Mesenteric fat pad (tissue), 1 donor: ENCODE measurements around the gene CACNA1D. TPM values are rescaled to one million over a fixed set of nuclear protein-coding genes. Genes with fewer than 3 reads are reported as not detected.

Experiments
- DNase-seq: peaks from one replicate; pipeline ENCODE4 v3.0.0-alpha.2; 2020; ENCODE audit warnings: low spot score
- total RNA-seq: library from RNA; stranded (reverse); fragmentation: NEBNext Ultra II Directional; extraction: Animal tissue kit (Norgen Biotek cat#: 25700); gene quantifications from one replicate; pipeline ENCODE4 v1.2.1, GENCODE V29; 2021
- donor health status: DM: yes; HTN: yes; CAD: no.

Gene CACNA1D
- total RNA-seq, 1 donor from 2014 or later = 0.45 TPM

DNA sequence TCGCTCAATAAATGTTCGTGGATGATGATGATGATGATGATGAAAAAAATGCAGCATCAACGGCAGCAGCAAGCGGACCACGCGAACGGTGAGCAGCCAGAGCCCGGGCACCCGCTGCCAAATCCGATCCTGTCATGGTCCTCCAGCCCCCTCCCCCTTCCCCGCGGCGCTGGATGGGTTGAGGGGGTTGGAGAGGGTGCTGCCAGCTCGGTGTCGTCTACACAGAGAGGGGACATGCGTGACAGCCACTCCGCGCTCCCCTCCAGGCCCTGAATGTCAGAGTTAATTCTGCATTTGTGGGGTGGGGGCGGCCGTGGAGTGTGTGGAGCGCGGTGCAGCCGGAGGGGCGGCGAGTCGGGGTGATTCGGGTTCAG lies 722 bp downstream of the CACNA1D start:
- no peak for DNase-seq

DNA sequence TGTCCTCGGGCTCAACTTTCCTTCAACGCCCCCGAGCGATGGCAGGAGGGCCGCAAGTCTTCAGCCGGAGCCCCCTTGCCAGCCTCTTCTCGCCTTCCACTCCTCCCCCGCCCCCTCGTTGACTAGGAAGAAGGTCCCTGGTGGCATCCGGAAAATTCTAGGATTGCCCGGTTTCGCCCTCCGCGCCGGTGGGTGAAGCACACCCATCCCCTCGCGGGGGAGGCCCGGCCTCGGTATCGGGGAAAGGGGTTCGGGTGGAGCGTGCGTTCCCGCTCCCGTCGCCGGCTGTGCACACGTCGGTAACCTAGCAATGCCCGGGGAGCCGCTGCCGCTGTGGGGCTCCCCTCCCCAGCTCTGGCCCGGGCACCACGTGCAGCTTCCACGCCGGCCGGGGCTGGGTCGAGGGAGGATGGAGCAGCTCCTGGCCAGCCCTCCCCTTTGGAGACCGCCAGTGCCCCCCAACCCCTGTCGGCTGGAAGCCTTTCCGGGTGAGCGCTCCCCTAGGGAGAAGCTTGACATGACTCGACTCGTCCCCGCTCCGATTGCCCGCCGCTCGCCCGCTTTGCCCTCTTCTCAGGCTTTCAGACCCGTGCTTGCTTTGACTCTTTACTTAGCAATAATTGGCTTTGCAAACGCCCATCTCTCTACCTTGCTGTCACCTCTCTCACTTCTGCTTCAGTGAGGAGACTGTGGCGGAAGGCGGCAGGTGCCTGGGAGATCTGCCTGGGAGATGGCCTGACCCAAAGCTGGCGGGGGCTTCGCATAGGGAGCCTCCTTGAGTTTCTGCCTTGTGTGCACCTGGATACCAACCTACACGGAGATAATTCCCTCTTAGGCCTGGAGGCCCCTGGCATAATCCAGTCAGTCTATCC lies 1.3 kb downstream of the CACNA1D start:
- no peak for DNase-seq

DNA sequence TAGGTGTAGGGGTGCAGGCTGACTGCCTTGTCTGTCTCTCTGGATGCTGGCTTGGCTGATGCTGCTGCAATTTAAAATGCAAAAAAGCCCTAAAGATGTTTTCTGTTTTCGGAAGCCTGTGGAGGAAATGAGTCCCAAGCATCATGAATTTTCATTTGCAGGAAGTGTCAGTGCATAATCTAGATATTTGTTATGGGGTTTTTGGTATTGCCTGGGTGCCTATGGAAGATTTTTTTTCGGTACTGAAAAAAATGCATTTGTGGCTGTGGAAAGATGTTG lies 1.9 kb downstream of the CACNA1D start:
- no peak for DNase-seq

DNA sequence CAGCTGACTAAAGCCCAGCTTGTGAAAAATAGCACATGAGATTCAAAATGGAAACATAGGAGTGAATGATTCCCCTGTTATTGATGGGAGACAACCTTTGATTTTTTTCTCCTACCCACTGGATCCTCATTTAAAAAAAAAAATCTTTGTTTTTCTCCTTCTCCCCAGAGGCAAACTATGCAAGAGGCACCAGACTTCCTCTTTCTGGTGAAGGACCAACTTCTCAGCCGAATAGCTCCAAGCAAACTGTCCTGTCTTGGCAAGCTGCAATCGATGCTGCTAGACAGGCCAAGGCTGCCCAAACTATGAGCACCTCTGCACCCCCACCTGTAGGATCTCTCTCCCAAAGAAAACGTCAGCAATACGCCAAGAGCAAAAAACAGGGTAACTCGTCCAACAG lies 2.6 kb downstream of the CACNA1D start:
- DNase-seq = no peak

DNA sequence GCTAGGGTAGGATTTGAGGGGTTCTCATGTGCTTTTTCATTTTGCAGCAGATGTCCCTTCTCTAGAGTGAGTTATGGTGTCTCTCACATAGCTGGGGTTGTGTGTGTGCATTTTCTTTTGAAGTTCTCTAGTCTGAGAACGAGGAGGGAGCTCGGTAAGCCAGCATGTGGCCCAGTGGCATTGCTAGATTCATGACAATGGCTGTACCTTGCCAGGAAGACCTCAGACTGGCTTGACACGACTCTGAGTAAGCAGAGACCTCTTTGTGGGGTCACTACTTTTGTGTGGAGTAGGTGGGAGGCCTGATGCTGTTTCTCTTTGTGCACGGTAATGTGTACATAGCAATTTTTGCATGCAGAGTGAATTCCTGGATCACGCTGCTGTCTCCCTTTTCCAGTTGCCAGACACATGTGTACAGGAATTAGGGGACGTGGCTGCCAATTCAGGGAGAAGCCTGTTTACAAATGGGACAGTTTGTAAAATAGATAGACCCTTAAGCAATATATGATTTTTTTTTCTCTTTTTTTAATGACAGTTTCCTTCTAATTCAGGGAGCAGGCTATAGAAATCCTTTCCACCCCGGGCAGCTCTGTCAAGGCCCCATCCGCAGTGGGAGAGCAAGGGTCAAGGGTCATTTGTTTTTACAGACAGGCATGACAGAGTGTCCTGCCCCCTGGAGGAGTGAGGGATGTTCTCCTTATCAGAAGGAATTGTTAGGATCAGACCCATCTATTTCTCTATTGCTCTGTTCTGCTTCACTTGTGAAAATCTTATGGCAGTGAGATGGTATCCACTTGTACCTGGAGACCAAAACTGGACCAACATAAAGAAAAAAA lies 4.6 kb downstream of the CACNA1D start:
- no peak for DNase-seq

DNA sequence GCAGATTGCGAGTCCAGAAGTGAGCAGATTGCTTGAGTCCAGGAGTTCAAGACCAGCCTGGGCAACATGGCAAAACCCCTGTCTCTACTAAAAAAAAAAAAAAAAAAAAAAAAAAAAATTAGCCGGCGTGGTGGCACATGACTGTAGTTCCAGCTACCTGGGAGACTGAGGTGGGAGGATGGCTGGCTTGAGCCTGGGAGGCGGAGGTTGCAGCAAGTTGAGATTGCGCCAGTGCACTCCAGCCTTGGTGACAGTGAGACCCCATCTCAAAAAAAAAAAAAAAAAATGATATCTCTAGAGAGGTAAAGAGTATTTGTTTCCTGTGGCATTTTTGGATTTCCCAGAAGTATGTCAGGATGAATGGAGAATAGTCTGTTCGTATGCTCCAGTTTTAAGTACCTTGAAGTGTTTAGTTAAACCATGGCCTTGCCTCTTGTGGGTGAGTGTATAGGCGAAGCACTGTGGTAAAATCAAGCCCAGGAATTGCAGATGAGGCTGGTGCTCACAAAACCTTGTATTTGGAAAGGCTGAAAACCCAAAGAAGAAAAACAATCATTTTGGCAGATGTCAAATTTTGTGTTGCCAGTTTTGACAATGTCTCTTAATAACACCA lies 5.9 kb downstream of the CACNA1D start:
- DNase-seq = no peak

DNA sequence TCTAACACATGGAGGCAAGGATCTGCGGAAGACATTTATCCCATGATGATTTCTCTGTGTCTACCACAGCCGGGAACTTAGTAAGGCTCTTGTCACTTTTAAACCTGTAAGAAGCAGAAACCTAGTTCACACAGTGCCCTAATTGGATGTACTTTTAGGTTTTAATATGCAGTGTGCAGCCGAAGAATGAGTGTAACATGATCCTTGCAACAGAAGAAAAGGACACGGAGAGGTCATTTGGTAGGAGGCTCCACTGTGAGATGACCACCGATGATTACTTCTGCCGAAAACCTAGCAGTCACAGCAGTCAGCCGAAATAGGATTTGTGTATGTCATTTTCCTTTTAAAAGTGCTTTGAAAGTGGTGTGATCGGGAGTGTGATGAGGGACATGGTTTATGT lies 6.8 kb downstream of the CACNA1D start:
- no peak for DNase-seq

DNA sequence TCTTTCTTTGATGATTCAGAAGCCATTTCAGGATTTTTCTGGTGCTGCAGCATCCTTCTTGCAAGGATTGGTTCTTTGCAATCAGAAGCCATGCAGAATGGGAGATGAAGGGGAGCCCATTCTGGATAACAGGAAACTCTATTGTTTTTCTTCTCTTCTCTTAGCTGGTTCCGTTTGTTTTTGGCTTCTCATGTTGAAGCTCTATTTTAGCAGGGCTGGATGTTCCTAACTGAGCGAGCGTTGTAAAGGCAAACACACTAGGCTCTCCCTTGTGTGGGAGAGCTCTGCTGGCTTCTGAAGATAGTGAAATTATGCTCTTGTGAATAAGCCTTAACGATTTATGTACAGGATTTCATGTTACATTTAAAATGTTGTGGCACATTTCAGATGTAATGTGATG lies 8.3 kb downstream of the CACNA1D start:
- no peak for DNase-seq

DNA sequence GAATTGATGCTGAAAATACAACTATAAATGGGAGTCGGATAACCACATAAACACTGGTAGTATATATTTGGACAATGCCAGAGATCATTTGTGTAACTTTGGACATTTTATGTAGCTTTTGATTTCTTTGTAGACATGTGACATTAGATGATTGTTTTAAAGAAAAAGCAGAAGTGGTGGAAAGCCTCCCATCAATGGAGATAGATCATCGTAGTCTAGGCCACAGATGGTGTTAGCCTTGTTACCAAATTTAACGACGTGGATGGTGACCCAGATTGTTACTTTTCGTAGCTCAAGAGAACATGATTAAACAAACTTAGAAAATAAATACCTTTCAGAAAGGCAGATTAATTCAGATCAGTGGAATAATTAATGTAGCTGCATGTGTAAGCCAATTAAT lies 8.8 kb downstream of the CACNA1D start:
- no peak for DNase-seq

DNA sequence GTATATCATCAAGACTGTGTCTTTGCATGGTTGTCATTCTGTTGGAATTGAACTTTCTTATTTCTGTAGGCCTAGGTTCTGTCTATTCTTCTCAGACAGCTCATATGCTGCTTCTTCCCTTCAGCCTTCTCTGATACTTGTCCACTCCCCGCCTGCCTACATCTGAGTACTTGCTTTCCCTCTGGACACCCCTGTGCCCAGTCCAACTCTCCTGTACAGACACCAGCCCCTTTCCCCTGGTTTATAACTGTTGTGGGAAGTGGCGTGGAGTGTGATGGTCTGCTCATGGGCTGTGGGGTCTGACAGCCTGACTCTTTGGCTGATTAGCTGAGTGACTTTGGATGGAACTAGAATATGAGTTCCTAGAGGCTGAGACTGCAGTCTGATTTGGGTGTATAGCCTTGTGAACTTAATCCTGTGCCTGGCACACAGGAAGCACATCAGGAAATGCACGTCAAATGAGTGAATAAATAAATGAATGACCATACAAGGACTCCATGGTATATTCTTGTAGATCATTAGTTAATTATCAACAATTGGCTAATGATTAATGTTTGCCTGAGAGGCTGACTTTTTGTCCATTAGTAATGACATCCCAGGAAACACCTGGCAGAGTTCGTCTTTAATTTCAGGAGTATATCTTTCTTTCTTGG lies 11.8 kb downstream of the CACNA1D start:
- DNase-seq = no peak

DNA sequence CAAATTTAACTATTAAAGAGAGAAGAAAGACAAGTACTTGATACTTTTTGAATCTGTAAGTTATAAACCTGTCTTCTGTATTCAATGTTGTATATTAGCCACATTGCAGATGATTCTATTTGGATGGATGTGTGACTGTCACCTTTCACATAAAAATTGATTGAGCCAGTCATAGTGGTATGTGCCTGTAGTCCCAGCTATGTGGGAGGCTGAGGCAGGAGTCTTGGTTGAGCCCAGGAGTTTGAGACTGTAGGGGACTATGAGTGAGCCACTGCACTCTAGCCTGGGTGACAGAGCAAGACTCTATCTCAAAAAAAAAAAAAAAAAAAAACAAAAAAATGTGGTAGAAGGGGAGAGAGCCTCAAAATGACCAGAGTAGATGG lies 12.3 kb downstream of the CACNA1D start:
- no peak for DNase-seq

DNA sequence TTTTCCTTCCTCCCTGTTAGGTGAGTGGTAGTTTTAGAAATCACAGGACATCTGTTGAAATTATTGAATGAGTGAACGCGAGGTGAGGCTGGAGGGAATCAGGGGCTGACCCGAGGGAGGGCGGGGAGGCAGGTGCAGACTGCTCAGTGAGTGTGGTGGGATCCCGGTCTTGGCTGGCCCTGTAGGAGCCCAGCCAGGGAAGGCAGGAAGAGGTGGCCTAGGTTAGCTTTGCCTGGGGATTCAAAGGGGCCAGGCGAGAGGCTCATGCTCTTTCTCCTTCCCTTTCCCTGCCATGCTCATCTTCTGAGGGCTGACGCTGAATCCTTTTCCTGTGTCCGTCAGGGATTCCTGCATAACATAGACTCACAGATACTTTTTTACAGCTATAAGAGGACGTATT lies 15.1 kb downstream of the CACNA1D start:
- no peak for DNase-seq

DNA sequence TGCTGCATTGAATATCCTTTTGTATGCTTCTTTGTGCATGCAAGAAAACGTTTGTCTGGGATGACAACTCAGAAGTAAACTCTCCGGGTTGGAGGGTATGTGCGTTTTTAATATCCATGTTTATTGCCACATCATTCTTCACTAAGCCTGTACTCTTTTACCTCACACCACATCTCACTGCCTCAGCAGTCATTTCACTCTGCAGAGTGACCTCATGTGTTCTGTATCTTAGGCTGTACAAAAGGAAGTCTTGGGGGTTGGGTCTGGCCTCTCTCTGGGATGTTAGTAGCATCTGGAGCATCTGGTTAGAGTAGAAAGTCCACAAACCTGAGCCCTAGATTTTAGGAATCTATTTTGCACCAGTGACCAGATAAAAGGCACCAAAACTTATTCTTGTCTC lies 16.1 kb downstream of the CACNA1D start:
- no peak for DNase-seq

DNA sequence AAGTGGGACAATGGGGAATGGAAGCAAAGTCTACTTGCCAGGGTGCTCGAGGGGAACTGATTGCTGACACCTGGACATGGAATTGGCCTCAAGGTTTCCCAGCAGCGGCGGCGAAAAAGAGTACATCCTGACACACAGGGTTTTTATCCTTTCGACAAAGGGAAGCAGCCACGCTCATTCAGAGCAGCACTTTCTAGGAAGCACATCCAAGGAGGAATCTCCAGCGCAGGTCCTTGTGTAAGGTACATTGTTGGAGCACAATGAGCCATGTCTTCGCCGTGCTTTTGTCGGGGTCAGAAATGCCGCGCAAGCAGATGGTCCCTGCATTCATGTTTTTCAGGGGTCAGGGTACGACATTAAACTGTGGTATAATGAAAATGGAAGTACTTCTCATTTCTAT lies 16.8 kb downstream of the CACNA1D start:
- no peak for DNase-seq

DNA sequence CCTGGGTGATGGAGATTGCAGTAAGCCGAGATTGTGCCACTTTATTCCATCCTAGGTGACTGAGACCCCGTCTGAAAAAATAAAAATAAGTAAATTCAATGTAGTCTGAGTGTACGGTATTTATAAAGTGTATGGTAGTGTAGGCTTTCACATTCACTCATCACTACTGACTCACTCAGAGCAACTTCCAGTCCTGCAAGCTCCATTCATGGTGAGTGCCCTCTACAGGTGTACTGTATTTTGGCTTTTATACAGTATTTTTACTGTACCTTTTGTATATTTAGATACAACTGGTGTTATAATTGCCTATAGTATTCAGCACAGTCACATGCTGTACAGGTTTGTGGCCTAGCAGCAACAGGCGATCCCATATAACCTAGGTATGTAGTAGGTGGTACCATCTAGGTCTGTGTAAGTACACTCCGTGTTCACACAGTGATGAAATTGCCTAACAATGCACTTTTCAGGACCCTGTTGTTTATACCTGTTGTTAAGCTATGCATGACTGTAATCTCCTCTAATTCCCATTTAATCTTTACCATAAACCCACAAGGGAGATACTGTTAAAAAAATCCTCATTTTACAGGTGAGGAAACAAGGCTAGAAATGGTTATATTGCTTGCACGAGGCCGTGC lies 19.3 kb downstream of the CACNA1D start:
- no peak for DNase-seq

DNA sequence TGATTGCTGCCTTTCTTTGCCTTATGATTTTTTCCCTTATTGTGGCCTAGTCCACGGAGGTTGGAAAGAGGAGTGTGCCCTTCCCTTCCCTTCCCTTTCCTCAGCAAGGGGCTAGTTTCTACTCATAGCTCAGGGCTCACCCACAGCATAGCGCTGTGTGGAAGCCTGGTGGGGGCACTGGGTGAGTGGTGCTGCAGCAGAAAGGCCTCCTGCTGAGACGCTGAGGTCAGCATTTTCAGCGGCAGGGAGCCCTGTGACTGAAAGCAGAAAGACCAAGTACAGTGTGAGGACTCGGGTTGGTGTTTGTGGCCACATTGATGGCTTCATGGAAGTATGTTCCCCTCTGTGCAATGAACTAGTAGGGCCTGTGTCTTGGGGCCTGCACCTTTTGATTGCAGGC lies 21.9 kb downstream of the CACNA1D start:
- DNase-seq = no peak

DNA sequence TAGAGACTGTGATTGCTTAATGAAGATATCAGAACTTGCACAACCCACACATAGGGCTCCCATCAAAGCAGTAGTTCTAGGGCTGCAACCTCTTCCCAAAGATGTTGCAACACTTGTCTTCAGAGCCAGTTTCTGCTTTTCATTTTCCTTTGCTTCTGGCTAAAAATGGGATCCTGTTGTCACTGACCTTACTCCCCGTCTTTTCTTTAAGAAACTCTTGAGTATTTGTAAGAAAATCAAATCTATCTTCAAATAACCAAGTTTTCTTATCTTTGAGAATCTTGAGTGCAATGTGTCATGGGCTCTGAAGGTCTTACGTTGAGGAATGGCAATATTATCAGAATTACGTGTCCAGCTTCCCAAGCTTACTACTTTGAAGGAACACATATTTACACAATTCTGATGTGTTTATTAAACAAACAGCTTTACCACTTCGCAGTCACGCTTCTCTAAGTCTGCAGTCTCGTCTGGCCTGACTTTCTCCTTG lies 24.1 kb downstream of the CACNA1D start:
- DNase-seq = no peak

DNA sequence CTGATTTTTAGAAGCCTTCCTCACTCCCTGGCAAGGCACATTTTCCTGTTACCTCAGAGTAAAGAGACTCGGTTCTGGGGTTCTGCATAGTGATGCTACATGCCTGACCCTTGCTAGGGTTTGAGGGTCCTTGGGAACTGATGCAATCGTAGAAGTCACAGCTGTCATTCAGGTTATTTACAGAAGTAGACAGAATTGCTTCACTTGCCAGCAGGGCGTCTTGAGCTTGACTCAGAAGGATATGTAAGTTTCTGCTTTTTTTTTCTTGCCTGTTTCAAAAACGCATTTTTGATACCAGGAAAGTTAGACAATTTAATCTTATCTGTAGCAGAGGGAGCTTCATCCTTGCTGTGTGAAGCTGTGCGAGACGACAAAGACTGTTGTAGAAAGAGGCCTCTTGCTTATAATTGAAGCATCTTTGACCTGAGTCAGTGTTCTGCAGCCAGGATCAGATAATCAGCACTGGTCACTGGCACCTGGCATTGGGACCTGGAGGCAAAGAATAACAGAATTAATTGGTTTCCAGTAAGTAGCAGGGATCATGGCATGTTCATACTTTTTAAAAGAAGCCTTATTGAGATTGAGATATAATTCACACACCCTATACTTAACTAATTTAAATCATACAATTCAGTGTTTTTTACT lies 24.8 kb downstream of the CACNA1D start:
- no peak for DNase-seq

DNA sequence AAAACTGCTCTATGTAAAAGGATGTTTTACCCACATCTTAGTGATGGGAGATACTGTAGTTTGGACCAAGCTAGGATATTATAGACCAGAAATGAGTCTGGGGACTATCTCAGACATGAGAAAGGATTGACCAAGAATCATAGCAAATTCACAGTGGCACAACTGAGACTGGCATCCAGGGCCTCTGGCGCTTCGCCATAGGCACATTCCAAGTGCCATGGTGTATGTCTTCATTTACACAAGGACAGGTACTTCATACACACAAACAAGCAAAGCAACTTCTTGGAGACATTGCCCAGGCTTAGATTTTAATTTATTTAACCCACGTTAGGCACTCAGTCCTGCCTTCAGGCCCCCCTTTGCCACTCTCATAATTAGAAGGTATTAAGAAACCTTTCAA lies 28.9 kb downstream of the CACNA1D start:
- DNase-seq = no peak

DNA sequence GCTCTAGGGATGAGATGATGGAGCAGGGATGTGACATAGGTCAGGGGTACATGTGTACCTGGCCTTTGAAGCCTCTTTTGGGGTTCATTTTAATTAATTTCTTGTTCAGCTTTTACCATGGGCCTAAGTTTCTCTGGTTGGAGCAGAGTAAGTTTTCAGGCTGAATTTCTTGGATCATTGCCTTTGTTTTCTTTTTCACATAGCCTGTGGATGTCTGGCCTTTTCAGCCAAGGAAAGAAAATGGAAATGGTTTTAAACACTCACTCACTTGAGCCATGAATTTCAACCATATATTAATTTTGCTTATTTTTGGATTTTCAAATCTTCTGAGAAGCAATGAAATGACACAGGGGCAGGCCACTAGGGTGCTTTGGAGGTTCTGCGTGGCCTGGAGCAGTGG lies 30.2 kb downstream of the CACNA1D start:
- DNase-seq = no peak
